GM23248 (cell line): ENCODE results near the gene ALDH1L2. TPM values are rescaled to one million over a fixed set of nuclear protein-coding genes. Genes with fewer than 3 reads are reported as not detected.

ENCODE experiments used
- DNase-seq: peaks from one replicate; pipeline ENCODE4 v3.0.0-alpha.2; 2015
- H2AFZ ChIP-seq: fragments of 200-600 bp; sonication (generic); 2 replicates; pipeline ENCODE4 v1.6.1; 2016; ENCODE audit warnings: antibody characterized with exemption
- H3F3A ChIP-seq: fragments of 200-600 bp; sonication (generic); 2 replicates; pipeline ENCODE4 v1.6.1; 2016; ENCODE audit warnings: mild to moderate bottlenecking, antibody characterized with exemption, mixed run types; ENCODE audit not compliant: insufficient read depth
- H3K27ac ChIP-seq: fragments of 200-600 bp; sonication (generic); 2 replicates; pipeline ENCODE4 v1.5.1; 2016; ENCODE audit warnings: mild to moderate bottlenecking
- H3K27me3 ChIP-seq: fragments of 200-600 bp; sonication (generic); replicated peaks from 2 replicates; pipeline ENCODE4 v1.6.1; 2016; ENCODE audit warnings: mild to moderate bottlenecking; ENCODE audit not compliant: insufficient read depth
- H3K36me3 ChIP-seq: fragments of 200-600 bp; sonication (generic); 2 replicates; pipeline ENCODE4 v1.6.1; 2016; ENCODE audit warnings: low read depth, mild to moderate bottlenecking
- H3K4me1 ChIP-seq: fragments of 200-600 bp; sonication (generic); 2 replicates; pipeline ENCODE4 v1.6.1; 2016; ENCODE audit warnings: mild to moderate bottlenecking; ENCODE audit not compliant: insufficient read depth
- H3K4me2 ChIP-seq: fragments of 200-600 bp; sonication (generic); one replicate; pipeline ENCODE4 v1.6.1; 2016; ENCODE audit warnings: mild to moderate bottlenecking; ENCODE audit not compliant: unreplicated experiment
- H3K4me3 ChIP-seq: fragments of 200-600 bp; sonication (generic); 2 replicates; pipeline ENCODE4 v1.5.1; 2016; ENCODE audit warnings: mild to moderate bottlenecking
- H3K79me2 ChIP-seq: fragments of 200-600 bp; sonication (generic); 2 replicates; pipeline ENCODE4 v1.6.1; 2016; ENCODE audit warnings: mild to moderate bottlenecking; ENCODE audit not compliant: insufficient read depth
- H3K9ac ChIP-seq: fragments of 200-600 bp; sonication (generic); 2 replicates; pipeline ENCODE4 v1.6.1; 2016; ENCODE audit warnings: mild to moderate bottlenecking
- H3K9me2 ChIP-seq: fragments of 200-600 bp; sonication (generic); 2 replicates; pipeline ENCODE4 v1.6.1; 2016; ENCODE audit warnings: mixed run types, mild to moderate bottlenecking, moderate library complexity; ENCODE audit not compliant: insufficient read depth
- H3K9me3 ChIP-seq: fragments of 200-600 bp; sonication (generic); one replicate; pipeline ENCODE4 v1.6.1; 2017; ENCODE audit warnings: low read depth
- H4K20me1 ChIP-seq: fragments of 200-600 bp; sonication (generic); 2 replicates; pipeline ENCODE4 v1.6.0; 2016; ENCODE audit not compliant: insufficient read depth
- EZH2 ChIP-seq: fragments of 200-600 bp; sonication (generic); IDR thresholded peaks from 2 replicates; pipeline ENCODE4 v1.6.1; 2018; ENCODE audit warnings: antibody characterized with exemption, mild to moderate bottlenecking; ENCODE audit not compliant: insufficient read depth, poor library complexity, severe bottlenecking
- EZH2phosphoT487 ChIP-seq: fragments of 200-600 bp; sonication (generic); IDR thresholded peaks from 2 replicates; pipeline ENCODE4 v1.6.1; 2018; ENCODE audit warnings: antibody characterized with exemption, moderate library complexity, mild to moderate bottlenecking, low read depth; ENCODE audit not compliant: insufficient read depth
- WGBS, 2 experiments: methylation state at CpG; one replicate each; pipeline ENCODE4 v1.1.6; 2015 to 2017; ENCODE audit warnings: low lambda C conversion rate in 2 of 2, low coverage in 1 of 2; ENCODE audit errors: missing lambda C conversion rate in 2 of 2; 5-methylcytosine and 5-hydroxymethylcytosine counted together
- in situ Hi-C: fragments of 300-500 bp; cut with MboI; formaldehyde crosslinking; loops from 2 replicates; pipeline ENCODE4 v1.15.0; 2020
- polyA plus RNA-seq: library from polyadenylated mRNA; unstranded; fragments of >200 nt; fragmentation: Nextera tagmentation; extraction: Ambion mirVana; gene quantifications from 2 replicates; pipeline ENCODE4 v1.2.1, GENCODE V29; 2016
- total RNA-seq: library from RNA; depleted of rRNA; stranded (reverse); fragments of >200 nt; shearing (Covaris generic); gene quantifications from 2 replicates; pipeline ENCODE4 v1.2.3, GENCODE V29; 2014

Gene ALDH1L2
- total and polyA plus RNA-seq, 2 experiments from 2014 or later, result 50.9 to 62.3 TPM

DNA sequence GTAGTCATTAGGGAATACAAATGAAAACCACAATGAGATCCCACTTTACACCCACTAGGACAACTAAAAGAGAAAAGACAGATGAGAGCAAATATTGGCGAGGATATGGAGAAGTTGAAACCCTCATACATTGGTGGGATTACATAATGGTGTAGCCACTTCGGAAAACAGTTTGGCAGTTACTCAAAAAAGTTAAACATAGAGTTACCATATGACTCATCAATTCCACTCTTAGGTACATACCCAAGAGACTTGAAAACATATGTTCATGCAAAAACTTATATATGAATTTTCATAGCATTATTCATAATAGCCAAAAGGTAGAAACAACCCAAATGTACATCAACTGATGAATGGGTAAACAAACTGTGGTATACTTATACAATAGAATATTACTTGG is 27.1 kb downstream of the ALDH1L2 start:
- Histone ChIP-seq H3K4me1 (no peaks in the 10 kb centered on the region), H3K4me3 (no peak overlapping the region), H2AFZ (no peak overlapping the region), H3K9me3 (no peaks in the 10 kb centered on the region), H3F3A (peaks cover 57% of the 10 kb centered on the region), H3K9me2 (no peaks in the 10 kb centered on the region), H3K4me2 (no peak overlapping the region), H3K27ac (no peak overlapping the region), H4K20me1 (no peaks in the 10 kb centered on the region; the same call in 1 of the 2 replicates), H3K27me3 (no peaks in the 10 kb centered on the region), H3K36me3 (peaks cover 83% of the 10 kb centered on the region), H3K79me2 (peaks cover 29% of the 10 kb centered on the region), H3K9ac (no peak overlapping the region)
- WGBS, 2 experiments, result 93 to 100% methylated on average over 2 of the region's 2 CpGs
- DNase-seq, result peak; percentile 28
- TF ChIP-seq EZH2phosphoT487 (no peak), EZH2 (no peak)
- in situ Hi-C loops, result loop anchor here (25.0 kb wide), 2 partner anchors 670 to 845 kb away; partner anchors contain the start of gene TXNRD1

- Histone ChIP-seq H3K27ac (no peak overlapping the region), H3K36me3 (peaks cover 86% of the 10 kb centered on the region), H3K9me3 (no peaks in the 10 kb centered on the region), H3F3A (peaks cover 42% of the 10 kb centered on the region), H3K27me3 (no peaks in the 10 kb centered on the region), H2AFZ (no peak overlapping the region), H3K4me3 (no peak overlapping the region), H3K4me1 (no peaks in the 10 kb centered on the region), H3K79me2 (peaks cover 29% of the 10 kb centered on the region), H4K20me1 (no peaks in the 10 kb centered on the region; the same call in 1 of the 2 replicates), H3K9ac (no peak overlapping the region), H3K4me2 (no peak overlapping the region), H3K9me2 (no peaks in the 10 kb centered on the region)
- TF ChIP-seq EZH2phosphoT487, result no peak
- no peak for TF ChIP-seq EZH2
- in situ Hi-C loops, result loop anchor here (25.0 kb wide), 2 partner anchors 666 to 841 kb away; partner anchors contain the start of gene TXNRD1
- peak; percentile 76 for DNase-seq
- 3 to 4% methylated on average over 2 of the region's 2 CpGs for WGBS, 2 experiments
Observed at GRCh38 chr12:105053116-105053572, 31.1 kb downstream of the ALDH1L2 start.

DNA sequence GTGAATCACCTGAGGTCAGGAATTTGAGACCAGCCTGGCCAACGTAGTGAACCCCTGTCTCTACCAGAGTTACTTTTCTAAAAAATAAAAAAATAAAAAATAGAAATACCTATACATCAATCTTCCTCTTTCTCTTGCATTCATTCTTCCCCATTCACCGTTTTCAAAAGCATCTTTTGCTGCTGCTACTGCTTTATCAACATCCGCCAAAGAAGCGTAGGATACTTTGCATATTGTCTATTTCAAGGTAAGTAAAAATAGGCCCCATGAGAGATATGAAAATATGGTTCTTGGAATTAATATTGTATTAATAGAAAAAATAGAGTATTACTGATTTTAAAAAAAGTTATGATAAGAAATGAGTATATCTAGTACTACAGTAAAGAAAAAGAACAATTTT is 32.3 kb downstream of the ALDH1L2 start:
- no peaks in the 10 kb centered on the region for H3K27me3 ChIP-seq
- H3K9ac ChIP-seq, result no peak overlapping the region
- H3K4me2 ChIP-seq, result no peak overlapping the region
- in situ Hi-C loops, result loop anchor here (25.0 kb wide), 2 partner anchors 665 to 840 kb away; partner anchors contain the start of gene TXNRD1
- no peak overlapping the region for H2AFZ ChIP-seq
- 89 to 92% methylated on average over 4 of the region's 4 CpGs for WGBS, 2 experiments
- no peaks in the 10 kb centered on the region for H3K9me2 ChIP-seq
- no peak overlapping the region for H3K27ac ChIP-seq
- H3K4me3 ChIP-seq, result no peak overlapping the region
- no peaks in the 10 kb centered on the region for H3K4me1 ChIP-seq
- H3K79me2 ChIP-seq, result peaks cover 21% of the 10 kb centered on the region
- TF ChIP-seq EZH2phosphoT487 (no peak), EZH2 (no peak)
- H3K9me3 ChIP-seq, result no peaks in the 10 kb centered on the region
- H3F3A ChIP-seq, result peaks cover 36% of the 10 kb centered on the region; the same call in 1 of the 2 replicates
- peaks cover 86% of the 10 kb centered on the region for H3K36me3 ChIP-seq
- DNase-seq, result no peak
- H4K20me1 ChIP-seq, result no peaks in the 10 kb centered on the region; the same call in 1 of the 2 replicates

GRCh38 chr12:105048315-105048714 is 35.9 kb downstream of the ALDH1L2 start:
- Histone ChIP-seq H3K4me3 (no peak overlapping the region), H3K27me3 (no peaks in the 10 kb centered on the region), H3K79me2 (peaks cover 4% of the 10 kb centered on the region; the same call in 1 of the 2 replicates), H3K4me1 (no peaks in the 10 kb centered on the region), H3K9me2 (no peaks in the 10 kb centered on the region), H3K4me2 (no peak overlapping the region), H3K9ac (no peak overlapping the region), H3K9me3 (no peaks in the 10 kb centered on the region), H4K20me1 (no peaks in the 10 kb centered on the region; the same call in 1 of the 2 replicates), H3K27ac (no peak overlapping the region), H3K36me3 (peaks cover 89% of the 10 kb centered on the region), H3F3A (peaks cover 11% of the 10 kb centered on the region; the same call in 1 of the 2 replicates), H2AFZ (no peak overlapping the region)
- no peak for DNase-seq
- in situ Hi-C loops, result no loop called here
- WGBS, 2 experiments, result 42 to 58% methylated on average over 1 of the region's 1 CpG
- TF ChIP-seq EZH2, result no peak
- TF ChIP-seq EZH2phosphoT487, result no peak
